HG03060 (cell line): ENCODE results near the gene ABI3.

Source experiments
- ATAC-seq: cut with Tn5 transposase; IDR thresholded peaks from one replicate; pipeline ENCODE4 v1.9.1; 2021; ENCODE audit warnings: low read depth, moderate number of reproducible peaks; ENCODE audit not compliant: unreplicated experiment

Gene ABI3

DNA sequence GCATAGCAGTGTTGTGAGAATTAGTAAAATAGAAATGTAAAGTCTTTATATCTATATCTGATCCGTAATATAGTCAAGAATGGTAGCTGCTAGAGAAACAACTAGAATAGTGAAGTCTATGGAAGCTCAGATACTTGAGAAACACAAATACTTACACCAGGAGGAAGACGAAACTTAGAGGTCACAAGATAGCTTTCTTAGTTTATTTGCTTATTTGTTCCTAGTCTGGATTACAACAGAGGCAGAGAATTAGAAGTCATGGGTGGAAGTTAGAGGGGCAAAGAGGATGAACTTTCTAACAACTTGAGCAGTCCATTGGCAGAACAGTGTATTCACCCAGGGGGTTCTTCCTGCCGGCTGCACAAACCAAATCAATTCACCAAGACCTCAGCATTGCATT, 14.0 kb upstream of the ABI3 start:
- ATAC-seq: no peak

- no peak for ATAC-seq
These were observed 13.0 kb upstream of the ABI3 start for GRCh38 chr17:49197346-49197998.

GRCh38 chr17:49198211-49198610, 12.3 kb upstream of the ABI3 start:
- ATAC-seq: no peak

DNA sequence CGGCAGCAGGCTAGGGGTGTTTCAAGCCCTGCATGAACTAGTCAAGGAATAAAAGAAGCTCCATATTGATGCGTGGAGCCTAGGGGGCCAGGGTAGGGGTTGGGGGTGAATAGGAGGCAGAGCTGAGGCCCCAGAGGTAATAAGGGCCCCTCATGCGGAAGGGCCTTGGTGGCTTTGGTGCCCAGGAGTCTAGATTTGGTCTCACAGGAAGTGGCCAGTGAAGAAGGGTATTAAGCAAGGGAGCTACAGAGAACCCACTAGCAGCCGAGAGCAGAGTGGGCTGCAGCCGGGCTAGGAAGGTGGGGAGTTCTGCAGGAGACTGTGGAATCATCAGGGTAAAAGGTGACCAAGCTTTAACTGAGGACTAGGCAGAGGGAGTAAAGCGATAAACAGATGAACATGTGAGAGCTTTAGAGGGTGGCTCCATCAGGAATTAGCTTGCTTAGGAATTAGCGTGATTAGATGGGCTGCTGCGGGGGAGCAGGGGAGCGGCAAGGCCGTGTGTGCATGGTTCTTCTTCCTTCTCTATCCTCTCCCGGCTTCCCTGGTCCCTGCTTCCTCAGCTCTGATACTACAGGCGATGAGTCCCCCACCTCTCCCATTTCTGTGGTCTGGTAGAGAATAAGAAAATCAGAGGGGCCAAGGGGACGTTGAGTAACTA, 10.0 kb upstream of the ABI3 start:
- ATAC-seq: no peak

DNA sequence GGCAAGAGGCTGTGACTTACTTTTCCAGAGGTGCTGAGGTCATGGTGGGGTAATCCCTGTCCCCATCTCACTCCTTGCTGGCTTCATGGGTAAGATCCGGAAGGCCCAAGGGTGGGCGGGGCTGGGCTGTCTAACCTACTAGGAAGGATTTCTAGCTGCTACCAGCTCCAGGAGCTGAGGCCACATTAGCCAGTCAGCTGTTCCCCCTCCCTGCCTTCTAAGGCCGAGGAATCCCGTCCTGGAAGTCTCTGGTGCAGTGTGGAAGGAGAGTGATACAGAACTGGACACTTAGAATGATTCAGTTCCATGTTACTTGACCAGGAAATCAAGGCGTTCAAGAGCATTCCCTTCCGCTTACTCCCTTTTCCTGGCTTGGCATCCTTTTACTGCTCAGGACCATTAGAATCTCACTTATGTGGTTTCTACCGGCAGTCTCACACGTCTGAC, 9.0 kb upstream of the ABI3 start:
- no peak for ATAC-seq

DNA sequence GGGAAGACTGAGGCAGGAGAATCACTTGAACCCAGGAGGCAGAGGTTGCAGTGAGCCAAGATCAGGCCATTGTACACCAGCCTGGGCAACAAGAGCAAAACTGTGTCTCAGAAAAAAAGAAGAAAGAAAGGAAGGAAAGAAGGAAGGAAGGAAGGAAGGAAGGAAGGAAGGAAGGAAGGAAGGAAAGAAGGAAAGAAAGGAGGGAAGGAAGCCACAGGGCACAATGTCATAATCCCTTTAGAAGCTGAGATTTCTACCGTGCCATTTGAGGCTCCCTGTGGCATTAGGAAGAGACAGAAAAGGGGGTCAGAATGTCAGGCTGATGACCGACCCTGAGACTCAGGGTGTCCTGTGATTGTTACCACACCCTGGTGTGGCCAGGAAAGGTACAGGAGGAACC, 6.7 kb upstream of the ABI3 start:
- ATAC-seq: no peak

DNA sequence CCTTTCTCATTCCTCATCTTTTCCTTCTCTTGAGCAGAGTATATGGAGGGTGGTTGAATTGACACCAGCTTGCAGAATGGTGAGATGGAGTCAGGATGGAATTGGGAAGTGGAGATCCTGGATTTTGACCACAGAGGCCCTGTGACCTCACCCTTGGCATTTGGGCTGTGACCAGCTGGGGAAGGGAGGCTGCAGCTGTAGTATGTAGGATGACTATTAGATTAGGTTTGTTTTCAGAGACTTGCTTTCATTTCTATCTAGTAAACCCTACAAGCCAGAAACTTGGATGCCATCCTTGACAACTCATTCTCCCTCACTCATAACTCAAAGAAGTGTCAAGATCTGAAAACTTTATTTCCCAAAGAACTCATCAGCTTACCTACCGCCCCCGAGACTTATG, 6.0 kb upstream of the ABI3 start:
- ATAC-seq: no peak

GRCh38 chr17:49209061-49209571, 1.4 kb upstream of the ABI3 start:
- no peak for ATAC-seq

GRCh38 chr17:49213399-49213798, 2.9 kb downstream of the ABI3 start:
- ATAC-seq: no peak

DNA sequence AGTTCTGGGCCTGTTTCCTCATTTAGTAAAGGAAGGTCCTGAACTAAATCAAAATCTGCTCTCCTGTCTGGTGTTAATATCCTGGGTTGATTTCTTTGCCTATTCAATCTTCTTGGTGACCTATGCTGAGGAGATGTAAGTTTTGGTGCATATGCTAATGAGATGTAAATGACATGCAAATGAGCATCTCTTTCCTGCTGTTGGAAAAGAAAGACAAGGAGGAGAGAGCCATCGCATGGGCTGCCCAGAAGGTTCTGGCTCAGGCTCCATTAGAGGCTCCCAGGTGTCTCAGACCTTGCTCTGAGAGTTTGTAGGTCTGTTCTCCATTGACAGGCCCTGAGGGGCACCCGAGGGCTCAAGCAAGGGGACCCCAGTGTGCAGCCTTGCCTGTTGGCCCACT, 3.3 kb downstream of the ABI3 start:
- no peak for ATAC-seq

GRCh38 chr17:49214676-49215360, 4.3 kb downstream of the ABI3 start:
- no peak for ATAC-seq

GRCh38 chr17:49216482-49216881, 6.0 kb downstream of the ABI3 start:
- ATAC-seq: no peak

GRCh38 chr17:49216953-49217650, 6.6 kb downstream of the ABI3 start:
- no peak for ATAC-seq

DNA sequence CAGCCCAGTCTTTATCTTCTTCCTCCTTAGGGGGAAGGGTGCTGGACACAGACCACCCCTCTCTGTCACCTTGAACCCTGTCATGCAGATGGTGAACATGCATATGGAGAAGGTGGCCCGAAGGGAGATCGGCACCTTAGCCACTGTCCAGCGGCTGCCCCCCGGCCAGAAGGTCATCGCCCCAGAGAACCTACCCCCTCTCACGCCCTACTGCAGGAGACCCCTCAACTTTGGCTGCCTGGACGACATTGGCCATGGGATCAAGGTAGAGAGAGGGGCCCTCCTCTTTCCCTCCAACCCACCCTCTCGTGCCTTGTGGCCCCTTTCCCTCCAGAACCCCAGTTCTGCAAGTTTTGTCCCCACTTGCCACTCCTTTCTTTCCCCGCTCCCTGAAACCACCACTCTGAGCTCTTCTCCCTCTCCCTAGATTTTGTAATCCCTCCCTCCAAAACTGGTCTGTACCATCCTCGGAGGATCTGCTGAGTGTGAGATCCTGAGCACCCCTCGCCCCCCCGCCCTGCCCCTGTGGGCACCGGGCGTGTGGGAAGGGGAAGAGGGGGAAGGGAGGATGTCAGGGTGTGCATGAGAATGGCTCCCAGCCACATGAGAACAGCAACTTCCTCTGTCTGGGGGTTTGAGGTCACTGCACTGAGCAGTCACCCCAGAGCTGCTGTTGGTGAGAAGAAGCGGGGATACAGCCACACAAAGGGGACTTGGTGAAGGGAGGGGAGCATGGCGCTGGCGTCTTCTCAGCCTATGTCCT, 7.3 kb downstream of the ABI3 start:
- ATAC-seq: no peak

- ATAC-seq: no peak
These were observed 8.7 kb downstream of the ABI3 start for GRCh38 chr17:49218941-49219913.

- no peak for ATAC-seq
These were observed 9.5 kb downstream of the ABI3 start for GRCh38 chr17:49219987-49220386.

- ATAC-seq: no peak
These were observed 12.6 kb downstream of the ABI3 start for GRCh38 chr17:49223168-49223516.

DNA sequence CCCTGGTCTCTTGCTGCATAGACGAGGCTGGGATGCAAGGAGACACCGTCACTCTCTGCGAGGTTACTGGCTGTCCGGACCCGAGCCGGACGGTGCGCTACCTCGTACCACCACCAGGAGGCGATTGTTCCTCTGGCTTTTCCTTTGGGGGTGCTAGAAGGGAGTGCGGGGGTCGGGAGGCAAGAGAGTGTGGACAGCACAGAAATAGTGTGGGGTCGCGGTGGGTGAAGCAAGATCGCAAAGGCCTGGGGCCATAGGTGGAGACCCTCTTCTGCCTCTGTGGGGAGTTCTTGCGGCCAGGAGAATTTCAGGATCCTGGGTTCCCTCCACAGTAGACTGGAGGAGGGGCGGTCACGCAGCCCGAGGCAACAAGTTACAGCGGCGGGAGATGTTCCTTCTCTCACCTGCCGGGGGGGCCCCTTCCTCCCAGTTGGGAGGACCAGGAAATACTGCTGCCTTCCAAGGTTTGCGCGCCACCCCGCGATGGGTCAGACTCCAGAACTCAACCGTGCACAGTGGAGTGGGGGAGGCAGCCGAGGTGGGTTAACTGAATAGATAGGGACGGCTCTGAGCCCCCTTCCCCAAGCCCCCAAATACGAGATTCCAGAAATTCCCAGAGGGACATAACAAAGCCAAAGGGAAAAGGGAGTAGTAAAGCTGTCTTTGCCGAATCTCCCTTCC, 13.2 kb downstream of the ABI3 start:
- ATAC-seq: no peak
